GM12801 (cell line): ENCODE measurements around the gene CCDC148.

ENCODE experiments used
- TF ChIP-seq, protein P1 (sequence below): IDR thresholded peaks from one replicate; pipeline ENCODE4 v1.5.1; 2011; ENCODE audit warnings: control low read depth; ENCODE audit not compliant: insufficient read length; ENCODE audit errors: extremely low read depth

CCDC148 gene

DNA sequence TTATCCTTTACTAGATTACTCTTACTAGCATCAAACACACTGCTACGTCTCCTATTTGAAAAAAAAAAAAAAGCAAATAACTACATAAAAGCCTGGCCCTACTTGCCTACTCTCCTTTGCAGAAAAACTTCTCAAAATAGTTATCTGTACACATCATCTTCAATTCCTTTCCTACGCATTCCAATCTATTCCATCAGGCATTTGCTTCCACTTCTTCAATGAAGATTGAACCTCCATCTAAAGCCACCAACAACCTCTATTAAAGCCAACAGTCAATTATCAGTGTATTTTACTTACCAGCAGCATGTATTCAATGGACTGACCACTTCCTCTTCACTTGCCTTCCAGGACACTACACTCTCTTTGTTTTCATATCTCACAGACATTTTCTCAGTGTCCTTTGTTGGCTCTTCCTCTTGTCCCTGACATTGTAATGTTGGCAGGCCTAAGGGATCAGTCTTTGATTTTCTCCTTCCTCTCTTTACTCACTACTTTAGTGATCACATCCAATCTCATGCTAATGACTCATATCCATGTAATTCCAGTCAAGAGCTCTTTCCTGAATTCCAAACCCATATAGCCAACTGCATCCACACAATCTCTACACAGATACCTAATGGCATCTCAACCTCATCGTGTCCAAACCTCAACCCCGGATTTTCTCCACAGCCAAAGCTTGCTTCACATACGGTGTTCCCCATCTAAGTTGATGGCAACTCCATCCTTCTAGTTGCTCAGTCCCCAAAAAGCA, 131.3 kb downstream of the CCDC148 start:
- TF ChIP-seq, protein P1, sequence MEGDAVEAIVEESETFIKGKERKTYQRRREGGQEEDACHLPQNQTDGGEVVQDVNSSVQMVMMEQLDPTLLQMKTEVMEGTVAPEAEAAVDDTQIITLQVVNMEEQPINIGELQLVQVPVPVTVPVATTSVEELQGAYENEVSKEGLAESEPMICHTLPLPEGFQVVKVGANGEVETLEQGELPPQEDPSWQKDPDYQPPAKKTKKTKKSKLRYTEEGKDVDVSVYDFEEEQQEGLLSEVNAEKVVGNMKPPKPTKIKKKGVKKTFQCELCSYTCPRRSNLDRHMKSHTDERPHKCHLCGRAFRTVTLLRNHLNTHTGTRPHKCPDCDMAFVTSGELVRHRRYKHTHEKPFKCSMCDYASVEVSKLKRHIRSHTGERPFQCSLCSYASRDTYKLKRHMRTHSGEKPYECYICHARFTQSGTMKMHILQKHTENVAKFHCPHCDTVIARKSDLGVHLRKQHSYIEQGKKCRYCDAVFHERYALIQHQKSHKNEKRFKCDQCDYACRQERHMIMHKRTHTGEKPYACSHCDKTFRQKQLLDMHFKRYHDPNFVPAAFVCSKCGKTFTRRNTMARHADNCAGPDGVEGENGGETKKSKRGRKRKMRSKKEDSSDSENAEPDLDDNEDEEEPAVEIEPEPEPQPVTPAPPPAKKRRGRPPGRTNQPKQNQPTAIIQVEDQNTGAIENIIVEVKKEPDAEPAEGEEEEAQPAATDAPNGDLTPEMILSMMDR, result no peak

DNA sequence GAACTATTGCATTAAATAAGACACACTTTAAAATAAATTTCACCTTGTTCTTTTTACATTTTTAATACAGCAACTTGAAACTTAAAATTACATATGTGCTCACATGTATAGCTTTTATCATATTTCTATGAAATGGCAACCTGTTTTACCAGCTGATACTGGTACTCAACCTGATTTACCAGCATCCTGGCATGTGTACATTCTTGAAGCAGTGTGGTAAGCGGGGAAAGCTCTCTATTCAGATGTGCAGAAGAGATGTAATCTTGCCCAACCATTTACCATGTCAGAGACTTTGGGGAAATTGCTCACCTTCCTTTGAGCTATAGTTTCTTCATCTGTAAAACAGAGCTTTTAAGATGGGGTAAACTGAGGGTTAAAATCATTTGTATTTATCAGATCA, 133.2 kb downstream of the CCDC148 start:
- TF ChIP-seq, protein P1, result no peak

DNA sequence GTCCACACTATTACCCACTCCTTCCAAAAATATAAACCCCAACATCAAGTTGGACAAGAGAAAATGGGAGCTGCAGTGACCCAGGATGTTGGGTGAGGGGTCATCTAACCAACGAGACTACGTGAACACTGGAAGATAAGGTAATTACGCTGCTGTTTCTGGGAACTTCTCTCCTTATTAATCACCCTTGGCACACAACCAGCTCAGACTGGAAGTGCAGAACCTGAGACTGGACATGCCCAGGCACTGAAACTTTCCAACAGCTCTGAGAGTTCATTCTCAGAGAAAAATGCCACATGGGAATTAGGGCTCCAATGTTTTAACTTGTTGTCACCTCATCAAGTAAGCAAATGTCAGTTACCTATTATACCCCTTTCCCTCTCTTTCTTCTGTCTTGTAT, 135.3 kb downstream of the CCDC148 start:
- TF ChIP-seq, protein P1, result no peak

DNA sequence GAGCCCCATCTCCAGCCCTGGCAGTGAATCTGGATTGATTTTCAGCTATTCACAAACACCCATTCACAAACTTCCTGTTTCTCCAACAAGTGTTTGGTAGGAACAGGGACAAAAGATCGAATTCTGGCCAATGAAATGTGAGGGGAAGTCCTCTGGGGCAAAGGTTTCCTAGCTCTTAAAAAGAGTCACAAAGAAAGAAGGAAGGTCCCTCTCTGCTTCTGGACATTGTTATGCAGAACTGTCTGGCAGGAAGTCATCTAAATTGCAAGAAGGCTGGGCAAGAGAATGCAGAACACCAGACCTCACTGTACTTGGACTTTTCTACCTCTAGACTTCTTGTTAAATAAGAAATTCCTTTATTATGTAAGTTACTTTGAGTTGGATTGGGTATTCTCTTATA, 137.3 kb downstream of the CCDC148 start:
- TF ChIP-seq, protein P1, result no peak

DNA sequence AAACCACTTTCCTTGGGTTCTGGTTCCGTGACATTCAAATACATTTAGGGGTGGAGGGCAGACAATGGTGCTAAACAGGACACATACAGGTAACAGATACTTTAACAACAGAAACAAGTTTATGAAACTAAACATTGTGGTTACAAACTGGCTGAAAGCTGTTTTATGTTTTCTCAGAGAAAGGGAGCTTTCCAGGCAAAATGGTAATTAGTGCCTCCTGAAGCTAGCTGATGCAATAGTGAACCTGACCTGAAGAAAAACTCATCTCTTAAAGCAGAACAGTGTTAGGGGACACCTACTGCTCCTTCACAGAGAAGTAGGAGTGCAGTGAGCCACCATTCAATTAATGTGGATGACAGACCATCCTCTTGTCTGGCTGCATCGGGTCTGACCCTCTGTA, 138.9 kb downstream of the CCDC148 start:
- TF ChIP-seq, protein P1, result no peak

DNA sequence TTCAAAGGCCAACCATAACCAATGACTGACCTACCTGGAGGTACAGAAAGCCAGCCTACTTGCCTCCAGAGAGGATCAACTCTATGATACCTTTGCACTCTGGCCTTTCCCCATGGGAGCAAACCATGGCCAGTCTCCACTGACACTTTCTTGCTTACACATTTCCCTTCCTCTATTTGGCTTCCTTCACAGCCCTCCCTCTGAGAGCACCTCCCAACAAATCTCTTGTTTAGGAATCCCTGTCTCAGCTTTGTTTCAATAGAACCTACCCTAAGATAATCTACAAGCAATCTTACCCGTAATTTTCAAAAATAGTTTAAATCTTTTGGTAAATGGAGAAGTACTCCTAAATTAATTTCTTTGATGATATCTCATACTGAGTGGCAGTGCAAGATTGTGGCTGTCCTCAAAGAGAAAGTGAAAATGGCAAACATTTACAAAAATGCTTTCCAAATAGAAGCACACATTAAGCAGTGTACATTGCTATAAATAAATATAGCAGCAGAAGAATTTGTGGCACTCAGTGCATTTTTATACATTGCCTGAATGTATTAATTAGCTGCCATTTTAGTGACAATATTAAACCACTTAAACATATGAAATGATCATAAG, 140.6 kb downstream of the CCDC148 start:
- TF ChIP-seq, protein P1, result no peak

DNA sequence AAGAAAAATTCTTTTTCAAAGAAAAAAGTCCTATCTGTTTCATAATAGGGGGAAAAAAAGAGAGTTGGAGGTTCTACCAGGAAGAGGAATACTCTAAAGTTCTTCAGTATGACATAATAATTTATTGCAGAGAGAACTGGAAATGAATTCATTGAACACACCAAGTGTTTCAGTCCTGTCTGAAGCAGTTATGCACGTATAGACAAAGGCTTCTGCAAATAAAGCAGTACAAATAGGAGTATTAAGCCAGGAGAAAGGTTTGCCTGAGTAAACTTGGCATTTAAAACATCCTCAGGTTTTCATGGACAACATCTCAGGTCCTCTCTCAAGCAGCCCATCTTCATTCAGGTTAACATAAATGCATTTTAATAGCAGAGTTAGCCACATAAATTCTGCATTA, 141.6 kb downstream of the CCDC148 start:
- TF ChIP-seq, protein P1, result no peak
